ENCODE measurements around the gene CSK. TPM values are rescaled to one million over a fixed set of nuclear protein-coding genes. Genes with fewer than 3 reads are reported as not detected.
A peak's percentile ranks its signal among the peaks of the same experiment; 100 is the strongest.

CSK gene
- total and polyA plus RNA-seq, 12 donors: 19.7 to 48.6 (median 24.8) TPM

- H3K9me3 ChIP-seq: no peaks in the 10 kb centered on the region
- DNase-seq (no peak), ATAC-seq (peak in 4 of 8 donors; percentile 7 to 31 (median 17))
- peak overlapping the region in 8 of 10 donors; percentile 19 to 96 (median 37) for H3K27ac ChIP-seq
- H3K27me3 ChIP-seq: no peaks in the 10 kb centered on the region
- no peaks in the 10 kb centered on the region for H3K36me3 ChIP-seq
- H3K4me3 ChIP-seq: peak overlapping the region in 1 of 10 donors; percentile 12
- 13 to 18% methylated on average over 13 of the region's 13 CpGs for WGBS, 2 donors
- peaks cover 15 to 81% (median 33%) of the 10 kb centered on the region in 9 donors for H3K4me1 ChIP-seq
- intact Hi-C loops (cut with DNase I): loop anchor here in 4 of 10 donors (5.0 to 10.0 kb wide), 4 partner anchors 58 to 402 kb away; partner anchors contain the start of gene FAM219B (in 1 of the 4)
- no peak for TF ChIP-seq CTCF (IDR thresholded peaks at IDR 0.05)
Observed at GRCh38 chr15:74776821-74777768, 4.8 kb upstream of the CSK start.

- Histone ChIP-seq H3K4me1 (peaks cover 17 to 84% (median 37%) of the 10 kb centered on the region in 9 donors), H3K27me3 (no peaks in the 10 kb centered on the region), H3K36me3 (no peaks in the 10 kb centered on the region), H3K9me3 (no peaks in the 10 kb centered on the region), H3K27ac (peak overlapping the region in 3 of 10 donors; percentile 34 to 96 (median 41)), H3K4me3 (no peak overlapping the region)
- ATAC-seq (no peak), DNase-seq (no peak)
- intact Hi-C loops (cut with DNase I): loop anchor here in 4 of 10 donors (5.0 to 10.0 kb wide), 4 partner anchors 57 to 403 kb away; partner anchors contain the start of gene FAM219B (in 1 of the 4)
- no peak for TF ChIP-seq CTCF (IDR thresholded peaks at IDR 0.05)
- 87 to 90% methylated on average over 6 of the region's 6 CpGs for WGBS, 2 donors
Observed at GRCh38 chr15:74777769-74778598, 3.9 kb upstream of the CSK start.

- 97 to 99% methylated on average over 5 of the region's 5 CpGs for WGBS, 2 donors
- no peak for ATAC-seq
Observed at GRCh38 chr15:74778599-74778970, 3.3 kb upstream of the CSK start.

More at GRCh38 chr15:74778599-74778970, 3.3 kb upstream of the CSK start:
- Histone ChIP-seq H3K9me3 (no peaks in the 10 kb centered on the region), H3K36me3 (no peaks in the 10 kb centered on the region), H3K27ac (peak overlapping the region in 1 of 10 donors; percentile 96), H3K4me1 (peaks cover 23 to 90% (median 43%) of the 10 kb centered on the region in 9 donors), H3K4me3 (no peak overlapping the region), H3K27me3 (no peaks in the 10 kb centered on the region)
- intact Hi-C loops (cut with DNase I): loop anchor here in 4 of 10 donors (5.0 to 10.0 kb wide), 4 partner anchors 56 to 404 kb away; partner anchors contain the start of gene FAM219B (in 1 of the 4)
- DNase-seq: no peak
- no peak for TF ChIP-seq CTCF (IDR thresholded peaks at IDR 0.05)
